GM12878 (cell line): ENCODE data around the gene PLEKHO1. TPM values are rescaled to one million over a fixed set of nuclear protein-coding genes. Genes with fewer than 3 reads are reported as not detected.
A peak's percentile ranks its signal among the peaks of the same experiment; 100 is the strongest.

ENCODE experiments used
- BHLHE40 ChIP-seq, 2 experiments: fragments of 450-650 bp in 1 of 2; IDR thresholded peaks; 2 replicates each; pipeline ENCODE4 v1.6.1; 2011 to 2017; ENCODE audit warnings: low read depth in 2 of 2, borderline replicate concordance in 1 of 2, improper control_type of control experiment in 1 of 2, low read length in 1 of 2, mild to moderate bottlenecking in 1 of 2
- CHD1 ChIP-seq: IDR thresholded peaks from 2 replicates; pipeline ENCODE4 v1.6.1; 2012; ENCODE audit warnings: low read depth, low read length, improper control_type of control experiment
- EGR1 ChIP-seq, 2 experiments: IDR thresholded peaks; 1 replicate in 1 of 2; 2 replicates in 1 of 2; pipeline ENCODE4 v1.6.1; 2011 to 2012; ENCODE audit warnings: low read depth in 2 of 2, low read length in 2 of 2, borderline replicate concordance in 1 of 2, mild to moderate bottlenecking in 1 of 2, moderate library complexity in 1 of 2
- MYC ChIP-seq: IDR thresholded peaks from 2 replicates; pipeline ENCODE4 v1.6.1; 2011; ENCODE audit warnings: mild to moderate bottlenecking, low read length, moderate library complexity, inconsistent platforms; ENCODE audit not compliant: insufficient read depth, insufficient replicate concordance, insufficient read length, severe bottlenecking
- NRF1 ChIP-seq: conservative IDR thresholded peaks from 2 replicates; pipeline ENCODE4 v1.6.1; 2011; ENCODE audit warnings: mild to moderate bottlenecking, low read depth, low read length, improper control_type of control experiment
- PML ChIP-seq: IDR thresholded peaks from 2 replicates; pipeline ENCODE4 v1.6.1; 2012; ENCODE audit warnings: low read length, inconsistent platforms
- POLR2AphosphoS2 ChIP-seq: IDR thresholded peaks from 2 replicates; pipeline ENCODE4 v1.6.1; 2011; ENCODE audit warnings: low read depth, mild to moderate bottlenecking, low read length, improper control_type of control experiment, moderate library complexity
- RBBP5 ChIP-seq: fragments of 200-600 bp; sonication (generic); conservative IDR thresholded peaks from 2 replicates; pipeline ENCODE4 v1.6.1; 2016
- RUNX3 ChIP-seq: IDR thresholded peaks from 2 replicates; pipeline ENCODE4 v1.6.1; 2012; ENCODE audit warnings: low read length, inconsistent platforms
- polyA plus RNA-seq, 11 experiments: library from polyadenylated mRNA; depleted of rRNA in 4 of 11; unstranded in 6 of 11; stranded (reverse) in 5 of 11; fragments of >200 nt; fragmentation: Nextera tagmentation in 4 of 11; fragmentation: Illumina TruSeq in 1 of 11; extraction: Ambion mirVana in 4 of 11; extraction: Trizol in 1 of 11; gene quantifications; 1 replicate in 1 of 11; 2 replicates in 10 of 11; pipeline versions ENCODE4 v1.2.1 to v1.2.3, GENCODE V29; 2011 to 2016; ENCODE audit warnings: inconsistent platforms in 2 of 11, missing spikeins in 2 of 11, low read depth in 1 of 11
- total RNA-seq, 4 experiments: library from RNA; depleted of rRNA in 3 of 4; stranded (reverse); fragments of >200 nt in 3 of 4; fragmentation: Illumina TruSeq in 1 of 4; extraction: Trizol in 1 of 4; gene quantifications; 2 replicates each; pipeline versions ENCODE4 v1.2.1 to v1.2.3, GENCODE V29; 2013 to 2021
- TF ChIP-seq, protein P1 (sequence below): fragments of 450-650 bp; IDR thresholded peaks from 2 replicates; pipeline ENCODE4 v1.6.1; 2018; ENCODE audit warnings: borderline replicate concordance, mild to moderate bottlenecking; ENCODE audit not compliant: partially characterized antibody
- TF ChIP-seq, protein P2 (sequence below): fragments of 450-650 bp; IDR thresholded peaks from 2 replicates; pipeline ENCODE4 v1.6.1; 2017; ENCODE audit warnings: antibody characterized with exemption, mild to moderate bottlenecking, moderate library complexity
- TF ChIP-seq, protein P3 (sequence below): IDR thresholded peaks from 2 replicates; pipeline ENCODE4 v1.6.1; 2011; ENCODE audit warnings: low read depth, mild to moderate bottlenecking, low read length, moderate library complexity, borderline replicate concordance; ENCODE audit errors: extremely low read depth
- TF ChIP-seq, protein P4 (sequence below): fragments of 450-650 bp; IDR thresholded peaks from 2 replicates; pipeline ENCODE4 v1.6.1; 2017; ENCODE audit warnings: mild to moderate bottlenecking
- TF ChIP-seq, protein P5 (sequence below): IDR thresholded peaks from 2 replicates; pipeline ENCODE4 v1.6.1; 2011; ENCODE audit warnings: borderline replicate concordance, low read depth, mild to moderate bottlenecking, moderate library complexity, low read length; ENCODE audit not compliant: insufficient read depth, poor library complexity, severe bottlenecking
- TF ChIP-seq, protein P6 (sequence below): fragments of 450-650 bp; IDR thresholded peaks from 2 replicates; pipeline ENCODE4 v1.6.1; 2018; ENCODE audit warnings: mild to moderate bottlenecking, low read depth, moderate library complexity; ENCODE audit not compliant: partially characterized antibody

The PLEKHO1 gene
- total and polyA plus RNA-seq, 10 of the 15 experiments (the other 5 are each of a cell fraction or from before 2014, with no cell fraction given): 5.3 to 184 (median 88.8) TPM

DNA sequence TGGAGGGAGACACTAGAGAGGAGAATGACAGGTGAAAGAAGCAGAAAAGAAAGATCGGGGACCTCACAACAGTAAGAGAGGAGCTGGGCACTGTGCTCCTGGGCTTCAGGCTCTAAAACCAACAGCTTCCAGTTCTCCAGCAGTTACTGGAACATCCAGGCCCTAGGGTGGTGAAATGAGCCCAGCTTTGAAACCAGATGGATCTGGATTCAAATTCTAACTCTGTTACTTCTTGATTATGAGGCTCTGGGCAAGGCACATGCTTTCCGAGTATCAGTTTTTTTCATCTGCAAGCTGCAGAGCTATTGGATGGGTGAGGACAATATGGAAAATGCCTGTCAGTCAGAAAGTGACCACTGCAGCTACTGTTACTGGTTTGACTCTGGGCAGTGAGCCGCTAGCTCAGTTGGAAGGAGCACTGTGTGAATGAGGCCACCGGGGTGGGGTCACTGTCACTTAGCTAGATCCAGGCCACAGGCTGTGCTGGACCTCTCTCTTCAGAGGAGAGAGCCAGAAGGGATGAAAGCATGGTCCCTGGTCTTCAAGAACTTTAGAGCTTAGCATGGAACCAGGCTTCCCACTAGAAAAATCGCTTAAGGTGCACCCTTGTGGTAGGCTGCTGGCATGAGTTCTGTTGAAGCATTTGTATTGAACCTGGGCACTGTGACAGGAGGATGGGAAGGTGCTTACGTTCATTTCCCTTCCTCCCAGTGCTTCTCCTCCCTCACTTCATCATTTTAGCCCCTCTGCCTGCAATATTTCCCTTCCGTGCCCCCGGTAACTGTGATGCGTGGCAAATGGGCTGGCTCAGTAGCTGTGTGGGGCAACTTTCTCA lies 12.2 kb downstream of the PLEKHO1 start (continued):
- TF ChIP-seq, protein P1, sequence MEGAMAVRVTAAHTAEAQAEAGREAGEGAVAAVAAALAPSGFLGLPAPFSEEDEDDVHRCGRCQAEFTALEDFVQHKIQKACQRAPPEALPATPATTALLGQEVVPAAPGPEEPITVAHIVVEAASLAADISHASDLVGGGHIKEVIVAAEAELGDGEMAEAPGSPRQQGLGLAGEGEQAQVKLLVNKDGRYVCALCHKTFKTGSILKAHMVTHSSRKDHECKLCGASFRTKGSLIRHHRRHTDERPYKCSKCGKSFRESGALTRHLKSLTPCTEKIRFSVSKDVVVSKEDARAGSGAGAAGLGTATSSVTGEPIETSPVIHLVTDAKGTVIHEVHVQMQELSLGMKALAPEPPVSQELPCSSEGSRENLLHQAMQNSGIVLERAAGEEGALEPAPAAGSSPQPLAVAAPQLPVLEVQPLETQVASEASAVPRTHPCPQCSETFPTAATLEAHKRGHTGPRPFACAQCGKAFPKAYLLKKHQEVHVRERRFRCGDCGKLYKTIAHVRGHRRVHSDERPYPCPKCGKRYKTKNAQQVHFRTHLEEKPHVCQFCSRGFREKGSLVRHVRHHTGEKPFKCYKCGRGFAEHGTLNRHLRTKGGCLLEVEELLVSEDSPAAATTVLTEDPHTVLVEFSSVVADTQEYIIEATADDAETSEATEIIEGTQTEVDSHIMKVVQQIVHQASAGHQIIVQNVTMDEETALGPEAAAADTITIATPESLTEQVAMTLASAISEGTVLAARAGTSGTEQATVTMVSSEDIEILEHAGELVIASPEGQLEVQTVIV: no peak
- TF ChIP-seq PML (no peak), BHLHE40 (IDR thresholded peaks at IDR 0.05; ENCODE audit: borderline replicate concordance in 1 of 2, low read depth in 2 of 2, low read length in 1 of 2) (no peak), EGR1 (IDR thresholded peaks at IDR 0.05; ENCODE audit: borderline replicate concordance in 1 of 2, low read depth in 2 of 2, low read length in 2 of 2) (no peak), CHD1 (no peak; the same call in 1 of the 2 replicates), RBBP5 (no peak), POLR2AphosphoS2 (no peak; the same call in 1 of the 2 replicates), NRF1 (no peak), RUNX3 (no peak), MYC (no peak)
- TF ChIP-seq, protein P2, sequence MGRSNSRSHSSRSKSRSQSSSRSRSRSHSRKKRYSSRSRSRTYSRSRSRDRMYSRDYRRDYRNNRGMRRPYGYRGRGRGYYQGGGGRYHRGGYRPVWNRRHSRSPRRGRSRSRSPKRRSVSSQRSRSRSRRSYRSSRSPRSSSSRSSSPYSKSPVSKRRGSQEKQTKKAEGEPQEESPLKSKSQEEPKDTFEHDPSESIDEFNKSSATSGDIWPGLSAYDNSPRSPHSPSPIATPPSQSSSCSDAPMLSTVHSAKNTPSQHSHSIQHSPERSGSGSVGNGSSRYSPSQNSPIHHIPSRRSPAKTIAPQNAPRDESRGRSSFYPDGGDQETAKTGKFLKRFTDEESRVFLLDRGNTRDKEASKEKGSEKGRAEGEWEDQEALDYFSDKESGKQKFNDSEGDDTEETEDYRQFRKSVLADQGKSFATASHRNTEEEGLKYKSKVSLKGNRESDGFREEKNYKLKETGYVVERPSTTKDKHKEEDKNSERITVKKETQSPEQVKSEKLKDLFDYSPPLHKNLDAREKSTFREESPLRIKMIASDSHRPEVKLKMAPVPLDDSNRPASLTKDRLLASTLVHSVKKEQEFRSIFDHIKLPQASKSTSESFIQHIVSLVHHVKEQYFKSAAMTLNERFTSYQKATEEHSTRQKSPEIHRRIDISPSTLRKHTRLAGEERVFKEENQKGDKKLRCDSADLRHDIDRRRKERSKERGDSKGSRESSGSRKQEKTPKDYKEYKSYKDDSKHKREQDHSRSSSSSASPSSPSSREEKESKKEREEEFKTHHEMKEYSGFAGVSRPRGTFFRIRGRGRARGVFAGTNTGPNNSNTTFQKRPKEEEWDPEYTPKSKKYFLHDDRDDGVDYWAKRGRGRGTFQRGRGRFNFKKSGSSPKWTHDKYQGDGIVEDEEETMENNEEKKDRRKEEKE: peak; percentile 34; the same call in 1 of the 2 replicates
- TF ChIP-seq, protein P3, sequence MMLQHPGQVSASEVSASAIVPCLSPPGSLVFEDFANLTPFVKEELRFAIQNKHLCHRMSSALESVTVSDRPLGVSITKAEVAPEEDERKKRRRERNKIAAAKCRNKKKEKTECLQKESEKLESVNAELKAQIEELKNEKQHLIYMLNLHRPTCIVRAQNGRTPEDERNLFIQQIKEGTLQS: no peak
- TF ChIP-seq, protein P4, sequence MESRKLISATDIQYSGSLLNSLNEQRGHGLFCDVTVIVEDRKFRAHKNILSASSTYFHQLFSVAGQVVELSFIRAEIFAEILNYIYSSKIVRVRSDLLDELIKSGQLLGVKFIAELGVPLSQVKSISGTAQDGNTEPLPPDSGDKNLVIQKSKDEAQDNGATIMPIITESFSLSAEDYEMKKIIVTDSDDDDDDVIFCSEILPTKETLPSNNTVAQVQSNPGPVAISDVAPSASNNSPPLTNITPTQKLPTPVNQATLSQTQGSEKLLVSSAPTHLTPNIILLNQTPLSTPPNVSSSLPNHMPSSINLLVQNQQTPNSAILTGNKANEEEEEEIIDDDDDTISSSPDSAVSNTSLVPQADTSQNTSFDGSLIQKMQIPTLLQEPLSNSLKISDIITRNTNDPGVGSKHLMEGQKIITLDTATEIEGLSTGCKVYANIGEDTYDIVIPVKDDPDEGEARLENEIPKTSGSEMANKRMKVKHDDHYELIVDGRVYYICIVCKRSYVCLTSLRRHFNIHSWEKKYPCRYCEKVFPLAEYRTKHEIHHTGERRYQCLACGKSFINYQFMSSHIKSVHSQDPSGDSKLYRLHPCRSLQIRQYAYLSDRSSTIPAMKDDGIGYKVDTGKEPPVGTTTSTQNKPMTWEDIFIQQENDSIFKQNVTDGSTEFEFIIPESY: no peak
- TF ChIP-seq, protein P5, sequence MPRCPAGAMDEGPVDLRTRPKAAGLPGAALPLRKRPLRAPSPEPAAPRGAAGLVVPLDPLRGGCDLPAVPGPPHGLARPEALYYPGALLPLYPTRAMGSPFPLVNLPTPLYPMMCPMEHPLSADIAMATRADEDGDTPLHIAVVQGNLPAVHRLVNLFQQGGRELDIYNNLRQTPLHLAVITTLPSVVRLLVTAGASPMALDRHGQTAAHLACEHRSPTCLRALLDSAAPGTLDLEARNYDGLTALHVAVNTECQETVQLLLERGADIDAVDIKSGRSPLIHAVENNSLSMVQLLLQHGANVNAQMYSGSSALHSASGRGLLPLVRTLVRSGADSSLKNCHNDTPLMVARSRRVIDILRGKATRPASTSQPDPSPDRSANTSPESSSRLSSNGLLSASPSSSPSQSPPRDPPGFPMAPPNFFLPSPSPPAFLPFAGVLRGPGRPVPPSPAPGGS: no peak
- TF ChIP-seq, protein P6, sequence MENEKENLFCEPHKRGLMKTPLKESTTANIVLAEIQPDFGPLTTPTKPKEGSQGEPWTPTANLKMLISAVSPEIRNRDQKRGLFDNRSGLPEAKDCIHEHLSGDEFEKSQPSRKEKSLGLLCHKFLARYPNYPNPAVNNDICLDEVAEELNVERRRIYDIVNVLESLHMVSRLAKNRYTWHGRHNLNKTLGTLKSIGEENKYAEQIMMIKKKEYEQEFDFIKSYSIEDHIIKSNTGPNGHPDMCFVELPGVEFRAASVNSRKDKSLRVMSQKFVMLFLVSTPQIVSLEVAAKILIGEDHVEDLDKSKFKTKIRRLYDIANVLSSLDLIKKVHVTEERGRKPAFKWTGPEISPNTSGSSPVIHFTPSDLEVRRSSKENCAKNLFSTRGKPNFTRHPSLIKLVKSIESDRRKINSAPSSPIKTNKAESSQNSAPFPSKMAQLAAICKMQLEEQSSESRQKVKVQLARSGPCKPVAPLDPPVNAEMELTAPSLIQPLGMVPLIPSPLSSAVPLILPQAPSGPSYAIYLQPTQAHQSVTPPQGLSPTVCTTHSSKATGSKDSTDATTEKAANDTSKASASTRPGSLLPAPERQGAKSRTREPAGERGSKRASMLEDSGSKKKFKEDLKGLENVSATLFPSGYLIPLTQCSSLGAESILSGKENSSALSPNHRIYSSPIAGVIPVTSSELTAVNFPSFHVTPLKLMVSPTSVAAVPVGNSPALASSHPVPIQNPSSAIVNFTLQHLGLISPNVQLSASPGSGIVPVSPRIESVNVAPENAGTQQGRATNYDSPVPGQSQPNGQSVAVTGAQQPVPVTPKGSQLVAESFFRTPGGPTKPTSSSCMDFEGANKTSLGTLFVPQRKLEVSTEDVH: no peak
